Natural killer cell treated with Interleukin-12 subunit alpha and Interleukin-12 subunit beta and Interleukin-15 and Interleukin-18, amount 100 ng/mL, for 72 hours (primary cell): ENCODE results near the gene C1orf50. TPM values are rescaled to one million over a fixed set of nuclear protein-coding genes. Genes with fewer than 3 reads are reported as not detected.

Source experiments
- ATAC-seq, 2 donors: fragments of 150-1000 bp; cut with Tn5 transposase in 1 of 2; sonication (Bioruptor Pico), chemical (Tn5 transposase) in 1 of 2; 2 replicates each; pipeline ENCODE4 v1.10.0; 2021
- DNase-seq: peaks from one replicate; pipeline ENCODE4 v3.0.0; 2022; ENCODE audit warnings: low spot score
- H3K27ac Mint-ChIP-seq, 2 donors: 1 replicate in 1 of 2; 2 replicates in 1 of 2; pipeline ENCODE4 v1.8.0; 2022; ENCODE audit warnings: mixed read lengths in 2 of 2, mild to moderate bottlenecking in 1 of 2, moderate library complexity in 1 of 2
- H3K27me3 Mint-ChIP-seq, 2 donors: 1 replicate in 1 of 2; 2 replicates in 1 of 2; pipeline ENCODE4 v1.8.0; 2022; ENCODE audit warnings: mixed read lengths in 2 of 2
- H3K36me3 Mint-ChIP-seq: one replicate; pipeline ENCODE4 v1.8.0; 2022; ENCODE audit warnings: mixed read lengths
- H3K4me1 Mint-ChIP-seq, 2 donors: 1 replicate in 1 of 2; 2 replicates in 1 of 2; pipeline ENCODE4 v1.8.0; 2022; ENCODE audit warnings: low read depth in 2 of 2, mixed read lengths in 2 of 2, mild to moderate bottlenecking in 1 of 2
- H3K4me3 Mint-ChIP-seq: one replicate; pipeline ENCODE4 v1.8.0; 2022; ENCODE audit warnings: mixed read lengths
- H3K9me3 Mint-ChIP-seq: 2 replicates; pipeline ENCODE4 v1.8.0; 2022; ENCODE audit warnings: mixed read lengths
- total RNA-seq, 2 donors: library from RNA; stranded (reverse); gene quantifications; one replicate each; pipeline ENCODE4 v1.2.3, GENCODE V29; 2022

C1orf50 gene
- total RNA-seq, 2 donors from 2014 or later: 8.7 to 9.5 TPM

GRCh38 chr1:42735477-42736105, 31.5 kb upstream of the C1orf50 start:
- Mint-ChIP-seq H3K4me3 (no peak overlapping the region), H3K9me3 (no peaks in the 10 kb centered on the region), H3K36me3 (no peaks in the 10 kb centered on the region), H3K27ac (no peak overlapping the region), H3K4me1 (peaks cover 0 to 4% of the 10 kb centered on the region in 2 donors), H3K27me3 (no peaks in the 10 kb centered on the region)
- DNase-seq (no peak), ATAC-seq (no peak)

- Mint-ChIP-seq H3K4me1 (peaks cover 0 to 4% of the 10 kb centered on the region in 2 donors), H3K27ac (no peak overlapping the region), H3K36me3 (no peaks in the 10 kb centered on the region), H3K27me3 (no peaks in the 10 kb centered on the region), H3K4me3 (no peak overlapping the region), H3K9me3 (no peaks in the 10 kb centered on the region)
- no peak for ATAC-seq
- DNase-seq: no peak
Observed at GRCh38 chr1:42736152-42736551, 30.9 kb upstream of the C1orf50 start.

GRCh38 chr1:42736571-42737200, 30.4 kb upstream of the C1orf50 start:
- no peak for DNase-seq
- Mint-ChIP-seq H3K27ac (no peak overlapping the region), H3K27me3 (no peaks in the 10 kb centered on the region), H3K9me3 (no peaks in the 10 kb centered on the region), H3K4me1 (peaks cover 0 to 4% of the 10 kb centered on the region in 2 donors), H3K4me3 (no peak overlapping the region), H3K36me3 (no peaks in the 10 kb centered on the region)
- ATAC-seq: no peak

GRCh38 chr1:42737257-42737656, 29.8 kb upstream of the C1orf50 start:
- Mint-ChIP-seq H3K9me3 (no peaks in the 10 kb centered on the region), H3K27me3 (no peaks in the 10 kb centered on the region), H3K4me1 (peaks cover 0 to 4% of the 10 kb centered on the region in 2 donors), H3K36me3 (no peaks in the 10 kb centered on the region), H3K27ac (no peak overlapping the region), H3K4me3 (no peak overlapping the region)
- no peak for DNase-seq
- no peak for ATAC-seq

- Mint-ChIP-seq H3K9me3 (no peaks in the 10 kb centered on the region), H3K36me3 (no peaks in the 10 kb centered on the region), H3K27me3 (no peaks in the 10 kb centered on the region), H3K4me1 (peaks cover 0 to 4% of the 10 kb centered on the region in 2 donors), H3K27ac (no peak overlapping the region), H3K4me3 (no peak overlapping the region)
- ATAC-seq: no peak
- DNase-seq: no peak
Observed at GRCh38 chr1:42737986-42738677, 28.9 kb upstream of the C1orf50 start.

- Mint-ChIP-seq H3K27me3 (no peaks in the 10 kb centered on the region), H3K27ac (no peak overlapping the region), H3K4me3 (no peak overlapping the region), H3K9me3 (no peaks in the 10 kb centered on the region), H3K36me3 (no peaks in the 10 kb centered on the region), H3K4me1 (peaks cover 0 to 4% of the 10 kb centered on the region in 2 donors)
- ATAC-seq: no peak
- DNase-seq: no peak
Observed at GRCh38 chr1:42738678-42739226, 28.3 kb upstream of the C1orf50 start.

- Mint-ChIP-seq H3K4me3 (no peak within 1 kb of the TSS), H3K36me3 (no peaks in the 10 kb centered on the region), H3K27me3 (no peaks in the 10 kb centered on the region), H3K27ac (no peak within 1 kb of the TSS), H3K4me1 (peaks cover 0 to 4% of the 10 kb centered on the region in 2 donors), H3K9me3 (no peaks in the 10 kb centered on the region)
- no peak for ATAC-seq
- DNase-seq: no peak
Observed at GRCh38 chr1:42739753-42740700, 27.0 kb upstream of the C1orf50 start, which contains the start of gene CLDN19. CLDN19 (minus strand) TSS chr1:42740236; CDS start chr1:42740063, 173 bp downstream.

- Mint-ChIP-seq H3K4me3 (no peak overlapping the region), H3K27me3 (no peaks in the 10 kb centered on the region), H3K36me3 (no peaks in the 10 kb centered on the region), H3K27ac (no peak overlapping the region), H3K4me1 (peaks cover 0 to 4% of the 10 kb centered on the region in 2 donors), H3K9me3 (no peaks in the 10 kb centered on the region)
- ATAC-seq (no peak), DNase-seq (no peak)
Observed at GRCh38 chr1:42740851-42741580, 26.0 kb upstream of the C1orf50 start.

- ATAC-seq (no peak), DNase-seq (no peak)
- H3K27ac Mint-ChIP-seq: no peak overlapping the region
- H3K4me1 Mint-ChIP-seq: peaks cover 0 to 4% of the 10 kb centered on the region in 2 donors
- H3K4me3 Mint-ChIP-seq: no peak overlapping the region
- H3K36me3 Mint-ChIP-seq: no peaks in the 10 kb centered on the region
- H3K9me3 Mint-ChIP-seq: no peaks in the 10 kb centered on the region
- H3K27me3 Mint-ChIP-seq: no peaks in the 10 kb centered on the region
Observed at GRCh38 chr1:42741706-42742105, 25.3 kb upstream of the C1orf50 start.

- H3K9me3 Mint-ChIP-seq: no peaks in the 10 kb centered on the region
- no peak for ATAC-seq
- no peak overlapping the region for H3K27ac Mint-ChIP-seq
- peaks cover 0 to 3% of the 10 kb centered on the region in 2 donors for H3K4me1 Mint-ChIP-seq
- no peaks in the 10 kb centered on the region for H3K36me3 Mint-ChIP-seq
- H3K27me3 Mint-ChIP-seq: no peaks in the 10 kb centered on the region
- H3K4me3 Mint-ChIP-seq: no peak overlapping the region
- no peak for DNase-seq
Observed at GRCh38 chr1:42742141-42742540, 24.9 kb upstream of the C1orf50 start.

- Mint-ChIP-seq H3K27me3 (no peaks in the 10 kb centered on the region), H3K27ac (no peak overlapping the region), H3K4me1 (no peaks in the 10 kb centered on the region), H3K36me3 (no peaks in the 10 kb centered on the region), H3K9me3 (no peaks in the 10 kb centered on the region), H3K4me3 (no peak overlapping the region)
- DNase-seq: no peak
- ATAC-seq: no peak
Observed at GRCh38 chr1:42742617-42743316, 24.3 kb upstream of the C1orf50 start.

- DNase-seq (no peak), ATAC-seq (no peak)
- H3K27ac Mint-ChIP-seq: no peak overlapping the region
- H3K9me3 Mint-ChIP-seq: no peaks in the 10 kb centered on the region
- H3K4me1 Mint-ChIP-seq: no peaks in the 10 kb centered on the region
- no peaks in the 10 kb centered on the region for H3K27me3 Mint-ChIP-seq
- no peak overlapping the region for H3K4me3 Mint-ChIP-seq
- H3K36me3 Mint-ChIP-seq: no peaks in the 10 kb centered on the region
Observed at GRCh38 chr1:42743317-42744147, 23.5 kb upstream of the C1orf50 start.
